ENCODE data around the gene NDE1.
"Not testable (repeated sequence)": the region's sequence is repeated elsewhere in the genome, so short reads cannot be mapped to it uniquely, and the experiment has no call there.

The NDE1 gene

DNA sequence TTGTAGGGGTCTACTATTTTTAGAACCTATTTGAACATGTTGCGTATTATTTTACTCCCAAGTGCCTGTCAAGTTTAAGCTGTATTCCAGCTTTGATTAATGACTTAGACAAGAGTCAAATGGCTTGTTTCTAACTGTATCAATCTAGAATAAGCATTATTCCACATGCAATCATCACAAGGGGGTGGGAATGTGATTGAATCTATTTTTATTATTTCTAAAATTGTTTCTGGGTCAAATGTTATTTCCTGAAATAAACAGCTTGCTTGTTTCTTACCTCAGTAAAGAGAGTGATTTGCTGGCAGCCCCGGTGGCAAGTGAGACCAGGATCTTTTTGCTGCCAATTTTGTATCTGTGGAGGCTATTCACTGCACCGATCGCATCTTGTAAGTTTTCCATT, 28.6 kb upstream of the NDE1 start:
- DNase-seq = no peak

DNA sequence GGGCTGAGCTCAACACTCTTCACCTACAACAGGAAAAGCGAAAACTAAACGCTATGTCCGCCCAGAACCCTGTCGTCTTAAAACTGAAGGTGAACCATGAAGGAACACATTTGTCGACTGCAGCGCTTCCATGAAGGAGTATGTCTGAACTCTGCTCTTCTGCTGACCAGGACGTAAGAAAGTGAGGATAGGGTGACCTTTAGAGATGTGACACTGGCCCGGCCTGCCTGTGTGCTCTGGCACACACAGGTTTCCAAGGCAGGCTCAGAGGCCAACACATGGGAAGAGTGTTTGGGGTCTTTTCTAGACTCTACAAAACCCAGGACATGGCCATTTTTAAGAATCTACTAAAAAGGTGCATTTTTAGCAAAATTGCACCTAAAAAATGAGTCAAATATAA, 28.2 kb upstream of the NDE1 start:
- no peak for DNase-seq

DNA sequence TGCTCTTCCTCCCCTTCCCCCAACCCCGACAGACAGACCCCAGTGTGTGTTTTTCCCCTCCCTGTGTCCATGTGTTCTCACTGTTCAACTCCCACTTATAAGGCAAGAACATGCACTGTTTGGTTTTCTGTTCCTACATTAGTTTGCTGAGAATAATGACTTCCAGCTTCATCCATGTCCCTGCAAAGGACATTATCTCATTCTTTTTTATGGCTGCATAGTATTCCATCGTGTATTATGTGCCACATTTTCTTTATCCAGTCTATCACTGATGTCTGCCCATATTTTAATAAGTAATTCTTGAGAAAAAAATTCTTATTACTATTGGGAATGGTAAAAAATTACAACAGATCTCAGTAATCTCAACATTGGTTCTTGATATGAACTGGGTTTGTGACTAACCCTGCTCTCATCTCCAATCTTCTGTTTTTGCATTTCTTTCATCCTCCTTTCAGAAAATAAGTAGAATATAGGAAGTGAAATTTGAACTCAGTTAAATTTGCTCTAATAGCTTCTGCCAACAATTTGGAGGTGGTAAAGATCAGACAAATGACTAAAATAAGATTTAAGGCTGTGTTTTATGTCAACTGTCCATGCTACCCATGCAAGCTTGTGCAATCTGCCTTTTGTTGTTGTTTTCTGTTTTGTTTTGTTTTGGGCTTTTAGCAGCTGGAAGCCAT, 18.2 kb upstream of the NDE1 start:
- no peak for DNase-seq

DNA sequence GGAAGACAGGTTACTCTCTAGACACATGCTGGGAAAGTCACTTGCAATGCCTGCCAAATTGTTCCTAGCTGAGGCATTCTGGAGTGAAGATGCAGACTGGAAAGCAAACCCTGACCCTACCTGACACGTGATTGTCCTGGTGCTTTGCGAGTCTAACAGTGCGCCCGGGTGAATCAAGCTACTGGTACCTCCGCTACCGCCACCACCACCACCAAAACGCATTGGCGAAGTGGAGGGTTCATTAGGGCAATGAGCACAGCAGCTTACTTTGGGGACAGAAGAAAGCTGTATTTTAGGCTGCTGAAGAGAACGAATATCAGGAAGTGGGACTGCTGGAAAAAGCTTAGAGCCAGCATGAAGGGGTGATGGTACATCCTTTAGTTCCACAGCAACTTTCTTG, 14.1 kb upstream of the NDE1 start:
- no peak for DNase-seq

DNA sequence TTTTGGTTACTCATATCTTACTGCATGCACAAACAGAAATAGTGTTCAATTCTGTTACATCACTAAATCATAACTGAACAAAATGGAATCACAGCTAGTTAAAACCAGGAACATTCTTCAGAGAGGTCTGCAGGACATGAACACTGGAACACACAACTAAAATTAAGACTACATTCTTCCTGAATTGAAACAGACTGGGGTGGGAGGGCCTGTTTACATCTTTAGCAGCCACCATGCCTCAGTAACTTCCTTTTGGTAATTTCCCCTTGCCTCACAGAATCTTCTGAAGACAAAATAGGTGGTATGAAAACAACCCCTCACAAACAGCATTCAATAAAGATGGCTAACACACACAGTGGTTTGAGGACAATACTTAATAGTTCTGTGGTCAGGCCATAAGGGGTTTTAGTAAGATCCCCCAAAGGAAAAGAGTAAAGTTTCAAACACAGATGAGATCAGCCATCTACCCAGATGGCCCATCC, 13.6 kb upstream of the NDE1 start:
- DNase-seq = peak; percentile 30

DNA sequence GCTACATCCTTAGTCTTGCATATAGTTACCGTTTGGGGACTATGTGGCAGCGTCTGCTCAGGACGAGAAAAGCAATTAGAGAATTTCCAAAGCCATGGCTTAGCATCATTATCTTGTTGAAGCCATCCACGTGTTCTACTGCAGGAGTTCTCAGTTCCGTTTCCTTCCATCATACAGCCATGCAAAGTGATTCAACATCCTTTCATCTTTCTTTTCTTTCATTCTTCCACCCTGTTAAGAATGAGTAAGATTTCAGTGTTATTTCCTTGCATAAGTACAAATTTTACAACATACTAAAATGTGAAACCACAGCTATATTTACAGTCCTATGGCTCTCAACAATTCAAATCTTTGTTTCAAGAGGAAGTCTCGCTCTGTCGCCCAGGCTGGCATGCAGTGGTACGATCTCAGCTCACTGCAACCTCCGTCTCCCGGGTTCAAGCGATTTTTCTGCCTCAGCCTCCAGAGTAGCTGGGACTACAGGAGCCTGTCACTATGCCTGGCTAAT, 10.9 kb upstream of the NDE1 start:
- peak; percentile 50 for DNase-seq

DNA sequence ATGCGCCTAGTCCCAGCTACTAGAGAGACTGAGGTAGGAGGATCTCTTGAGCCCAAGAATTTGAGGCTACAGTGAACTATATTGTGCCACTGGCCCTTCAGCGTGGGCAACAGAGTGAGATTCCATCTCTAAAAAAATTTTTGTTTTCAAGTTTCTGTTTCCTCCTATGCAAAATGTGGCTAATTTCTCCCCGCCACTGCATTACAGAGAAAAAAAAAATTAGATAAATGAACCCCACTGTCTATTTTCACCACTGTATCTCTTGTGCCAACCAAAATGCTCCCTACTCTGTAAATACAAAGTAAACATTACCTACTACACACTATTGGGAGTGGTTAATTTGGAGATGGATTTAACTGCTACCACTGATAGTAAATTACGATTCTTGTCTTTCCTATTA, 9.1 kb upstream of the NDE1 start:
- no peak for DNase-seq

DNA sequence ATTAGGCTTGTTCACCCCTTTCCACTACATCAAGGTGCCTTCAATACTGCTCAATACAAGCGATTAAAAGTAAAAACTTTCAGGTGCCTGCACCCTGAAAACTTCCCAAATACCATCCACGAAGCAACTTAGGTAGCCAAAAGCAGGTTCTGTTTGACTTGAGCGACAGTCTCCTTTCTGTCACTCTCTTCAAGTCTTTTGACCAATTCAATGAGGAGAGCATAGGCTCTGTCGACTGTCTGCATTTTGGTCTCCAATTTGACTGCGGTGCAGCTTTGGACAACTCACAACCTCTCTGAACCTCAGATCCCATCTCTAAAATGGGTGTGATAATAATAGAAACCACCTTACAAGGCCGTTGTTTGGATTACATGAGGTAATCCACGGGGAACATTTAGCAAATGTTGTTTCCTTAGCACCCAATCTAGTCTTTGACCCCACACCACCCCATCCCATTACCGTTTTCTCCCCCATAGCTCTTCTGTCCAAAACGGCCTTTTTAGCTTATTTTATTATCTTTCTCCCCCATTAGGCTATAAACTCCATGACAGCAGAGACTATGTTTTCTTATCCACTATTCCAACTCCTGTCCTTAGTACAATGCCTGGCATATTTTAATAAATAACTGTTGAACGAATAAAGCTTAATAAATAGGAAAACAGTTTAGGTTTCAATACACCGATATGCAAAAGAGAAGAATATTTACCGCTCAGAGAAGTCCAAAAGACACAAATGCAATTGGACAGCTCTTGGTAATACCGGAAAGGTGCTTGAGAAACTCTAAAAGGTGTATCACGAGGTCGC, 8.1 kb upstream of the NDE1 start:
- no peak for DNase-seq

DNA sequence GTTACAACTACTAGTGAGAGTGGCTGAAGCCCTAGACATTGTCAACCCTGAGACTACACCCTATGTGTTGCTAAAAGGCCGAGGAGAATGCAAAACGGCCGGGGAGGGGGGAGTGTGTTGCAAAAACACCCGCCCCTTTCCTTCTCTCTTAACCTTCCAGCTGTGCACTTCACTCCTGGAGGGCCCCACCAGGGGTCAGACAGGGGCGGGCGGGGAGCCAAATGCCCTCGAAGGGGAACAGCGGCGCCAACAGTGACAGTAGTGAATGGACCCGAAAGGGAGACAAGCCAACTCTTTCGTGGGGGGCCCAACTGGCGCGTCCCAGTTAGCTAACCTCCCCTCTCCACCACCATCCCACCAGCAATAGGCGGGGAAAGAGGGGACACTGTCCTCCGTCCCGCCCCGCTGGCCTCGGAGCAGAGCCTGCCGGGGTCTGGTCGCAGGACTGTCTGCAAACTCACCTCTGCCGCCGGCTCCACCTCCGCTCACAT, 7.4 kb upstream of the NDE1 start:
- DNase-seq = peak; percentile 67

DNA sequence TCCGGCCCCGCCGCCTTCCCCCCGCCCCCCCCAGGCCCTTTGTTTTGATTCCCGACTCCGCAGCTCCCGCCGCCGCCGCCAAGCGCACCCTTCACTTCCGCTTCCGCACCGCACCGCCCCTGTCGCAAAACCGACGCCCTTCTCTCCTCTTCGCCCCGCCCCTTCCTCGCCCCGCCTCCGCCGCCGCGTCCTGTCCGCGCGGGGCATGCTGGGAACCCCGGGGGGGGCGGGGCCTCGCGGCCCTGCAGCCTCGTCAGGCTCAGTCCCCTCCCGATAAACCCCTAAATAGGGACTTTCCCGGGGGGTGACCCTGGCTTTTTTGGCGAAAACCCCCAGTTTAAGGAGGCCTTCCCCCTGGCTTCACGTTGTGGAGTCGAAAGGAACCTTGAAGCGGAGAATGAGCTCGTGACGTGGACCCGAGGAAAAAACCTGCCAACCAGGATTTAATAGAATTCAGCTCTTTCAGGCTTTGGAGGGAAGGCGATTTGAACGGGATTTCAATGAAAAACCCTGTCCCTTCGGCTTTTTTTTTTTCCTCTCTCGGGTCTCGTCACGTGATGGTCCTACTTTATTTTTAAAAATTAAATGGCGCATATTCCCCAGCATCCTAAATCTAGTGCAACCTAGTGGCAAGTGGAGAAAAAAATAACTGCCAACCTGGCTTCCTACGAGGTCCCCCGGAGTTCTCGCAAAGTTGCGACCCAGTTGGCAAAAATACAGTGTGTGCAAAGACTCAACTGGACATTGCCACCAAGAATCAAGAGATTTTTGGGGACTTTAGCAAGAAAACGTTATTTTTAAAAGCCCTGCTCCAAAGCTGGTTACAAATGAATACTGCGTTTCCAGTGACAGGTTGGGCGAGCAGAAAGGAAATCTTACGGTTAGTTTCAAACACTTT, 6.7 kb upstream of the NDE1 start, which contains the start of gene MARF1:
MARF1 (minus strand) TSS at position 107 of the 898 bp plus-strand sequence. CDS start 3,921 bp downstream, outside the sequence.
- DNase-seq = peak; percentile 98

DNA sequence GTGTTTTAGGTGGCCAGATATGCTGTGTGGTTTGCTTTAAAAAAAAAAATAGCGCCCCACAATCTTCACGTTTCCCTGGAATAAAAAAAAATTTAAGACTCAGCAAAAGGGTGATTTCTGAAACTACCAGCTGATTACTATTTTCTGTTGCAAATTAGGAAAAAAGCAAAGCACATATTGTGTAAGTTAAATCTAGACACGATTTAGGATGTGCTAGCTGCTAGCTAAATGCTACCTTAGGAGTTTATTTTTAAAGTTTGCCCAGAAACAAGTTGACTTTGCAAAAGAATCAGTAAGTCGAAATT, 6.1 kb upstream of the NDE1 start:
- peak; percentile 19 for DNase-seq

DNA sequence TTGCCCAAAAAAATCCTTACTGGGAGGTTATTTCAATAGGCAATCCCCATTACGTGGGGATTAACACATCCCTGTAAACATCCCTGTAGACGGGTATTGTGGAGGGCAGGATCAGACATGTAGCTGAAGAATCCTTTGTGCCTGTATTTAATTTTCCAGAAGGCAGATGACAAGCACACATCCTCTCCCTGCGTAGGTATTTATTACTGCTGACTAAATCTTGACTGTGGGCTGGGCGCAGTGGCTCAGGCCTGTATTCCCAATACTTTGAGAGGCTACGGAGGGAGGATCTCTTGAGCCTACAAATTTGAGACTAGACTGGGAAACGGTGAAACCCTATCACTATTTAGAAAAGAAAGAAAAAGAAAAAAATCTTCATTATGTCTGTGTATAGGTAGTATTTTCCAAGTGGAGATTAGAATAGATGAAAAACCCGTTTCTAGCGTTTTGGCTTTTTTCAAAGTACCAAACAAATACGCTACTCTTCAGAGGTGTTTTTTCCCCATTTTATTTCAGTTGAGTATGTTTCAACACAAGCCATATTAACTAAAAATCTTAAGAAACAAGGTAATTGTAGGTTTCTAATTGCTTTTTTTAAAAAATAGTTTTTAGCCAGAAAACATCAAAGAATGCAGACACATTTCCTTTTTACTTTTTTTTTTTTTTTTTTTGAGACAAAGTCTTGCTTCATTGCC, 5.6 kb upstream of the NDE1 start:
- DNase-seq = no peak

DNA sequence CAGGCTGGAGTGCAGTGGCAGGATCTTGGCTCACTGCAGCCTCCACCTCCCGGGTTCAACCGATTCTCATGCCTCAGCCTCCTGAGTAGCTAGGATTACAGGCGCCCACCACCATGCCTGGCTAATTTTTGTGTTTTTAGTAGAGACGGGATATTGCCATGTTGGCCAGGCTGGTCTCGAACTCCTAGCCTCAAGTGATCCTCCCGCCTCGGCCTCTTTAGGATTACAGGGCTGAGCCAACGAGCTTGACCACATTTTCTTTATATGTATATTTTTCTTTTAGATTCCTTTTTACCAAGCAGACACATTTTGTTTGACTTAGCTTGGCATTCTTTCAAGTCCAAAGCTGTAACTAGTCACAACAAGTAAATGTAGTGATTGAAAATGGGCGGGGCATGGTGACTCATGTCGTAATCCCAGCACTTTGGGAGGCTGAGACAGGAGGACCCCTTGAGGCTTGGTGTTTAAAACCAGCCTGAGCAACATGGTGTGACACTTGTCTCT, 5.0 kb upstream of the NDE1 start:
- DNase-seq = peak; percentile 30

DNA sequence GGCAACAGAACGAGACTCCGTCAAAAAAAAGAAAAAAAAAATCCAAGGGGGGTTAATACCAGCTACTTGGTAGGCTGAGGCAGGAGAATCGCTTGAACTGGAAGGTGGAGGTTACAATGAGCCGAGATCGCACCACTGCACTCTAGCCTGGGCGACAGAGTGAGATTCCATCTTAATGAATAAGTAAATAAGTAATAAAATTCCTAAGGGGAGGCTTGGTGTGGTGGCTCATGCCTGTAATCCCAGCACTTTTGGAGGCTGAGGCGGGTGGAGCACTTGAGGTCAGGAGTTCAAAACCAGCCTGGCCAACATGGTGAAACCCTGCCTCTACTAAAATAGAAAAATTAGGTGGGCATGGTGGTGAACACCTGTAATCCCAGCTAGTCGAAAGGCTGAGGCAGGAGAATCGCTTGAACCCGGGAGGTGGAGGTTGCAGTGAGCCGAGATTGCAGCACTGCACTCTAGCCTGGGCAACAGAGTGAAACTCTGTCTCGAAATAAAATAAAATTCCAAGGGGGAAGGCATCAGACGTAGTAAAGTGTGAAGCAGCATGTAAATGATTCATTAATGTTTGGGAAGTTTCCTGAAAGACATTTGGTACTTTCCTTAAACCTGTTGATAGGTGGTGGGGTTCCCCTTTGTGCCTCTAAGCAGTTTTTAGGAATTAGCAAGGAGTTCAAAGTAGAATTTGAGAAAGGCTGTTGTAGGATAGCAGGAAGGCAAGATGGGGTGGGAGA, 3.3 kb upstream of the NDE1 start:
- not testable (repeated sequence) for DNase-seq

DNA sequence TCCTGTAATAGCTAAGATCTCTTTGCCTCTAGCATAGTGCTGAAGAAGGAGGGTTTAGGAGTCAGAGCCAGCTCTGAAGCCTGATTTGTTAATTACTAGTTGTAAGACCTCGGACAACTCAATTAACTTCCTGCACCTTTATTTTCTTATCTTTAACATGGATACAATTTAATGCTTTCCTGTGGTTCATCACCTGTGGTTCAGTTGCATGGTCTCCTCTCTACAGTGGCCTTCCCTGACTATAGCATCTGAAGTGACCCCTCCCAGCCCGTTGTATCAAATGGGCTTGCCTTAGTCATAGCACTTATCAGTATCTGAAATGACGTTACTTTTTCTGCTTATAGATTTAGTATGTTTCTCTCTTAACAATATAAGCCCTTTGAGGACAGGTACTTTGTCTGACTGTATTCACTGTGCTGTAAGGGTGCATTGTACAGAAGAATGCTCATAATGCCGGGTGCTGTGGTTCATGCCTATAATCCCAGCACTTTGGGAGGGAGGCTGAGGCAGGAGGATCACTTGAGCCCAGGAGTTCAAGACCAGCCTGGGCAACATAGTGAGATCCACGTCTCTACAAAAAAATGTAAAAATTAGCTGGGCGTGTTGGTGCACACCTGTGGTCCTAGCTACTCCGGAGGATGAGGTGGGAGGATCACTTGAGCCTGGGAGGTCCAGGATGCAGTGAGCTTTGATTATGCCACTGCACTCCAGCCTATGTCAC, 2.6 kb upstream of the NDE1 start:
- no peak for DNase-seq

DNA sequence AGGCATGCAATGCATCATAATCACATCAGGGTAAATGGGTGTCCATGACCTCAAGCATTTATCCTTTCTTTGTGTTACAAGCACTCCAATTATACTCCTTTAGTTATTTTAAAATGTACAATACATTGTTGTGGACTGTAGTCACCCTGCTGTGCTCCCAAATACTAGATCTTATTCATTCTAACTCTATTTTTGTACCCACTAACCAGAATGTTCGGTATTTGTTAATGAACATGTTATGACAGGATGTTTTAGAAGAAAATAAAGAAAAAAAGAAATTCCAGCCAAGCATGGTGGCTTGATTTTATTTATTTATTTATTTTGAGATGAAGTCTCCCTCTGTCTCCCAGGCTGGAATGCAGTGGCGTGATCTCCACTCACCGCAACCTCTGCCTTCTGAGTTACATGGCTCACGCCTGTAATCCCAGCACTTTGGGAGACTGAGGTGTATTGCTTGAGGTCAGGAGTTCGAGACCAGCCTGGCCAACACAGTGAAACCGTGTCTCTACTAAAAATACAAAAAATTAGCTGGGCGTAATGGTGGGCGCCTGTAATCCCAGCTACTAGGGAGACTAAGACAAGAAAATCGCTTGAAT, 1.8 kb upstream of the NDE1 start:
- no peak for DNase-seq

DNA sequence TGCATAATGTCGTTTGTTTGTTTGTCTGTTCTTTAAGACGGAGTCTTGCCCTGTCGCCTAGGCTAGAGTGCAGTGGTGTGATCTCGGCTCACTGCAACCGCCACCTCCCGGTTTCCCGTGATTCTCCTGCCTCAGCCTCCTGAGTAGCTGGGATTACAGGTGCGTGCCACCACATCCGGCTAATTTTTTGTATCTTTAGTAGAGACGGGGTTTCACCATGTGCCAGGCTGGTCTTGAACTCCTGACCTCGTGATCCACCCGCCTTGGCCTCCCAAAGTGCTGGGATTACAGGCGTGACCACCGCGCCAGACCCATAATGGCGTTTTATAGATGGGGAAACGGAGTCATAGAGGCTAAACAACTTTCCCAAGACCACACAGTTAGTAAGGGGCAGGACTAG, 734 bp upstream of the NDE1 start:
- DNase-seq = not testable (repeated sequence)

DNA sequence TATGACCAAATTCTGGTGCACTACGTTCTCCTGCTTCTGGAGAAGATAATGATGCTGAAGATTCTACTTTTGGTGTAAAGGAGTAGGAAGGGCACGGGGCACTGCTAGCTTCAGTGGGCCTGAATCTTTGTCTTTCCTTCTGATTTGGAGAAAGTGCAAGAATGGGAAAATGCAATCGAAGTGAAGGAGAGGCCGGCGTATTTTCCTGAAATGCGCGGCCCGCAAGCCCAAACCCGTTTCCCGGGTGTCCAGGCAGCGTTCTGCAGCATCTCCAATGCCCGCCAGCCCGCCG, 372 bp upstream of the NDE1 start:
- DNase-seq = no peak

DNA sequence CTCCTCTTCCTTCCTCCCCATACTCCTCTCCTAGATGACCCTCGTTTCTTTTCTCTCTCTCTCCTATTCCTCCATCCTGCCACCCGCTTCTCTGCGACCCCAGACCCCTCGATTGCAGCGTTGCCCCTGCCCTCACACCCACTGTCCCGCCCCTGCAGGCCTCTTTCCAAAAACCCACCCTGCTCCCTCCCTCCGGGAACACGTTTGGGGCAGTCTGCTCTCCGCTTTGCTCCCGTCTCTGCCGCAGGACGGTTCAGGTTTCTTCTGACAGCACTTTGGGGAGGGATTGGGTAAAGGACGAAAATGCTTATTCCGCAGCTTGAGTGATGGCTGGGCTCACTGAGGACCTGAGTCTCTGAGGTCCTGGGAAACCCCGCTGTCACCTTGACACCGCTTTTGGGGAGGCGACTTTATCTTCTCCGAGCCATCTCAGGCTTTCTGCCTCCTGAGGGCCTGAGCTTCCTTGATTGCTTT, 690 bp downstream of the NDE1 start:
- no peak for DNase-seq

DNA sequence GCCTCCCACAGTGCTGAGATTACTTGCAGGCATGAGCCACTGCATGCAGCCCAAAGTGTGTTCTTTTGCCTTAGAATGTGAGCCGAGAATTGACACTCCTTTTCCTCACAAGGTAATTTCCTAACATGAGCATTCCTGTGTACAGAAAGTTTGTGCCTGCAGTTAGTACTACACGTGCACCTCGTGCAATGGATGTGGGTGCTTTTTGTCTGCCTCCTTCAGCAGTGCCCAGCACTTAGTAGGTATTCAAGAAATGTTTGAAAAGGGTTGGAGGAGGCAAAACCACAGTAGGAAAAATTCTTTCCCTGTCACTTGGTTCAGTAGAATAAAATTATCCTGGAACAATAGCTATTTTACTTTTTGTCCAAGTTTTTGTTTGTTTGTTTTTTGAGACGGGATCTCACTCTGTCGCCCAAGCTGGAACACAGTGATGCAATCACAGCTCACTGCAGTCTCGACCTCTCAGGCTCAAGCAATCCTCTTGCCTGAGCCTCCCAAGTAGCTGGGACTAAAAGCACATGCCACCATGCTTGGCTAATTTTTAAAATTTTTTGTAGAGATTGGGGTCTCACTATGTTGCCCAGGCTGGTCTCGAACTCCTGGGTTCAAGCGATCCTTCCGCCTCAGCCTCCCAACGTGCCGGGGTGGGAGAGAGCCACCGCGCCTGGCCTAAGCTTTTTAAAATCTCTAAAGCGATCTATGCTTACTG, 2.4 kb downstream of the NDE1 start:
- DNase-seq = no peak
